ENCODE results near the gene PRKCA.

DNA sequence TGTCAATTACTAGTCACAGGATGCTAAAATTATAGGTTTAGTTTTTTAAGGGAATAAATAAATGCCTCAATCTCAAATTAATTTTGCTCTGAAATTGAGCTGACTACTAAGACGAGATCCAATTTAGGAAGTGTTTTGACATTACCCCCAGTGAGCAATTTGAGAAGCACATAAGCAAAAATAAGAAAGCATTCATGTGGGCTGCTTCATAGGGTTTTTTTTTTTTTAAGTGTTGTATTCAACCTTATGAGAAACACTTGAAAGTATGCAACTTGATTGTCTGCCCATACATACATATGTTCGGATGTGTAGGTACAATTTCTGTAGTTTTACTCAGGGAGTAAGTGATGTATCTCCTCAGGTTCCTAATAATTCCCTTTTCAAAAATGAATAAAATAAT lies 77.6 kb downstream of the PRKCA start:
- TF ChIP-seq POLR2A (IDR thresholded peaks at IDR 0.05; ENCODE audit: low read length): no peak
- TF ChIP-seq GATA1 (IDR thresholded peaks at IDR 0.05; ENCODE audit: low read depth, low read length): no peak

Data from erythroblast (primary cell).